GM19240 (cell line): ENCODE measurements around the gene TFPT.
A peak's percentile ranks its signal among the peaks of the same experiment; 100 is the strongest.

Experiments
- DNase-seq: peaks from one replicate; pipeline ENCODE4 v3.0.0; 2011; ENCODE audit warnings: low spot score; ENCODE audit not compliant: insufficient read length

Gene TFPT, protein sequence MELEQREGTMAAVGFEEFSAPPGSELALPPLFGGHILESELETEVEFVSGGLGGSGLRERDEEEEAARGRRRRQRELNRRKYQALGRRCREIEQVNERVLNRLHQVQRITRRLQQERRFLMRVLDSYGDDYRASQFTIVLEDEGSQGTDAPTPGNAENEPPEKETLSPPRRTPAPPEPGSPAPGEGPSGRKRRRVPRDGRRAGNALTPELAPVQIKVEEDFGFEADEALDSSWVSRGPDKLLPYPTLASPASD

DNA sequence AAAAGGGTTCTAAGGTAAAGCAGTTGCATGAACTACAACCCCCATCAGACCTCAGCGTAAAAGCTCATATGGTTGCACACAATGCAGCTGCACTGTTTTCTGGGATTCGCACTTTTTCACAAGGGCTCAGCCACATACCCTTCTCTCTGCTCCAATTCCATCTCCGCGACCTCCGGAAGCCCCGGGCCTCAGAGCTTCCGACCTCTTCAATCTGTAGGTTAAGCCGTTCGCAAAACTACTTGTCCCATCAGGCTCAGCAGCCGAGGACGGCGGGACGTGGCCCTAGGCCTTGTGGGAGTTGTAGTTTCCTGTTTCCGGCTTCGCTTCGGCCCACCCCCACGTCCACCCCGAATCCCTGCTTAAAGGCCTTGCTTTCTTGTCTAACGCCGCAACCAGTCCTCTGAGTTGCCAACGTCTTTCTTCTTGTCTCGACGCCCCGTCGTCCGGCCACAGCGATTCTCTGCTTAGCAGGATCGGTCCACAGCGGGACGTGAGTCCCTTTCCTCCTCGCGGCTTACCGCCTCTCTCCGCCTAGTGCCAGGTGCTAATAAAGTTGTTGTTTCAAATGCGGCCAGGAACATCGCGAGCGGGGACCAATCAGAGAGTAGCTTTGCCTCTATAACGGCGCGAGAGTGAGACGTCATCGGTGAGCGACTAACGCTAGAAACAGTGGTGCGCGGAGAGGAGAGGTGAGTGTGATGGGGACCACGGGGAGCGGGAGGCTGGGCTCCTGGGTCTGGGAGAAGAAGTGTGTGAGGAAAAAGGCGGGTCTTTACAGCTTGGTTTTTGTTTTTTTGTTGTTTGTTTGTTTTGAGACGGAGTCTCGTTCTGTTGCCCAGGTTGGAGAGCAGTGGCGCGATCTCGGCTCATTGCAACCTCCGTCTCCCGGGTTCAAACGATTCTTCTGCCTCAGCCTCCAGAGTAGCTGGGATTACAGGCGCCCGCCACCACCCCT, at the start of gene TFPT, which contains the start of gene PRPF31:
TFPT (minus strand) TSS at position 549 of the 955 bp plus-strand sequence; CDS start at position 161, 388 bp downstream.
PRPF31 (plus strand) TSS at position 646 of the 955 bp plus-strand sequence. CDS start 2,525 bp downstream, outside the sequence.
- peak; percentile 99 for DNase-seq

DNA sequence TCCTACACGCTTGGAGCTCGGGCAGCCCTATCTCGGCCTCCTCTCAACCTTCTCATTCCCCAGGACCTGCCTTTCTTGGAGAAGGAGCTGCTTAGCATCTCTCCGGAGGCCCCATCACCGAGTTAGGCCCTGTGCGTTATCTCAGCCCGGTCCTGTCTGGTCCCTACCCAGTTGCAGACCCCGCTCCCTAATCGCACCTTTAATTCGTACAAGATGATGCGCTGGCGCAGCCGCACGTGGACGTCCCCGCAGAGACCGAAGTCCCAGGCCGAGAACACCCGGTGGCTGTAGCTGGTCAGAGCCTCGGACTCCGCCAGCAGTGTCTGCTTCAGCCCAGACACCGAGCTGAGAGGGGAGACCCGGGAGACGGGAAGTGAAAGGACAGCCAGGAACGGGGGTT, 49.8 kb upstream of the TFPT start:
- DNase-seq: no peak

DNA sequence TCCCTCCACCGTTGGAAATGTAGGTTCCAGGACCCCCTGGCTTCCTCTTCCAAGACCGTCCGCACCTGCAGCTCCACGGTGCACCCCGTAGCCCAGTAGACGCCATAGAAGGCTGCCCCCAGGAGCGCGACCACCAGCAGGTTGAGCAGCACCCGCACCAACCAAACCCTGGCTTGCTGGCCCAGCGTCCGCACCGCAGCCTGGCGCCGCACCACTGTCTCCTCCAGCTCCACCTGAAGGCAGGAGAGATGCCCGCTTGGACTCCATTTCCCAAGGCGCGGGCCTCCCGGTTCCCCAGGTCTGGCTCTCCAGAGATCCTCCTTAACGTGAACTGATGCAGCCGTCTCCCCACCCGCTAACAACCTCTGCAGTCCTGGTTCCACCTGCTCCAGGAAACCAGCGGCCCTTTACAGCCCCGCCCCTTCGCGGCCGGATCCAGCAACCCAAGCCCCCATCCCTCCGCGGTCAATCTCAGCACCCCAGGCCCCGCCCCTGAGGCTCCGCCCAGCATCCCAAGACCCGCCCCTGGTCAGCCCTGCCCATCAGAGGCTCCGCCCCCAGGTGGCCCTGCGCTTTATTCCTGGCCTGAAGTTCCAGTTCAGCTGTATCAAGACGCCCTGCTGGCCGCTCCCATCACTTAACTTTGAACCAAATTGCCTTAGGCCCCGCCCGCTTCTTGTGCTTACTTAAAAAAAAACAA, 49.1 kb upstream of the TFPT start:
- no peak for DNase-seq

DNA sequence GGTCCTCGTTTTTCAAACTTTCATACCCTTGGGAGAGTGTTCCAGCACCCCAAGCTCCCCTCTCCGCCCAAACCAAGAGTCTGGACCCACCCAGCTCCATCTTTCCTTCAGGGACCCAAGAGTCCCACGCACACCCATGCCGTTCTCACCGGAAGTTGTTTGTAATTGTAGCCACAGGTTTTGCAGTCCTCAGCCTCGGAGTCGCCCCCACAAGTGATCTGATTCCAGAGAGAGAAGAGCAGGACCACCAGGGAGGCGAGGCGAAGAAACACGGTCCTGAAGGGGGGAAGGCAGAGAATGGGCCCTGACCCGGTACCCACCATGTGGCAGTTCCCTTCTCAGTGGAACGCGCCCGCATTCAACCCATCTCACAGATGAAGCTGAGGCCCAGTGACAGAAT, 47.4 kb upstream of the TFPT start:
- DNase-seq: no peak

DNA sequence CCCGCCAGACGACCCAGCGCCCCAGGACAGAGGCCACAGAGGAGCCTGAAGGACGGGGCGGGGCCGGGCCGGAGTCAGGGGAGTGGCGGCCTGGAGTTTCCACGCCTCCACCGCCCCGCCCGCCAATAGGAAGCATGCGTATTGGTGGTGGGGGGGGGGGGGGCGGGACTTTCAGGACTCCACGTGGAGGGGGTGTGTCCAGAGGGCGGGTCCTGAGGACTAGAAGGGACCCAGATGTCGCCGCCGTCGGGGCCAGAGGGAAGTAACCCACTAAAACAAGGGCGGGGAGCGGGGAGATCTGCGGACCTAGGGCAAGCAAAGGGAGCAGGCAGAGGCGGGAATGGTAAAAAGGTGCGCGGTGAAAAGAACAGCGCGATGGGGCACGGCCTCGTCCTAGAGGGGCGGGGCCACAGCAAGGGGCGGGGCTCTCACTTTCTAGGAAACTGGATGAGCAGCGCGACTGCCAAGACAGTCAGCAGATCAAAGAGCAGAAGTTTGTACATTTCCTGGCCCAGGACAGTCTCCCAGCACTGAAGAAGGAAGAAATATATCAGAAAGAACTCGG, 46.9 kb upstream of the TFPT start:
- DNase-seq: peak; percentile 55

DNA sequence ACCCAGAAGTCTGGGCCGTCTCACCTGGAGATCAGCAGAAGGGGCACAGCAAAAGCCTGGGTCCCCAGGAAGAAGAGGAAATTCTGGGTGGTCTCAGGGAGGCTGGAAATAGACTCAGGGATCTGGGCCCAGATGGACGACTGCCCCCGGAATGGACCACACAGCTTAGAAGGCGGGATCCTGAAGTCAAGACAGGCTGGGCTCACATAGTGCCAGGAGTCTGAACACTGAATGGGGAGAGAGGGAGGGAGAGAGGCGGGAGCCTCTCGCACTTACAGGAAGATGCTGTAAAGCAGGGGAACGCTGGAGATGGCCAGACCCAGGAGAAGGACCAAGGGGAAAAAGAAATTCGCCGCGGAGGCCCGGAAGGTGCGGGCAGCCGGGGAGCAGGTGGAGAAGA, 45.4 kb upstream of the TFPT start:
- DNase-seq: no peak

DNA sequence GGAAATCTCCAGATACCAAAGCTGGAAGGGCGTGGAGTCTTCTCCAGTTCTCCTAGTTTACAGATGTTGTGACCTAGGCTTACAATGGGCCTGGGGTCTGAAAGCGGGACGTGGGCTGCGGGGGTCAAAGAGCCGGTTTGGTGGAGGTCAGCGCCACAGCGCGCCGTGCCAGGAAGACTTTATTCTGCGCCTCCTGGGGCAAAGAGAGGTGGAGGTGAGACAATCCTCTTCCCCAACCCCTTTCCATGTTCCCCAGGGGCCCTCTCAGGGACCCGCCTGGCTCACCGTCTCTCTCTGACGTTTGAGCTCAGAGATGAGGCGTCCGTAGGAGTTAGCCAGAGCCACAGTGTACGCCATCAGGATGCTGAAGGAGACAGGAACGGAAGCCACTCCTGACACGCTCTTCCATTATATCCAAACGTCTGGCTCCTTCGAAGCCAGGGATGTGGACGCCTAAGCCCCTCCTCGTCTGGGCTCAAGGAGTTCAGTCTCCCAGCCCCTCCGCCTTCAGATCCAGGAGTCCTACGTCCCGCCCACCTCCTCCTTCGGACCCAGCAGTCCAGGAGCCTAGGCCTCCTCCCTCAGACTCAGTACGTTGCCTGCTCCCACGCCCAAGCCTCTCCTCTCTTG, 44.8 kb upstream of the TFPT start:
- no peak for DNase-seq

DNA sequence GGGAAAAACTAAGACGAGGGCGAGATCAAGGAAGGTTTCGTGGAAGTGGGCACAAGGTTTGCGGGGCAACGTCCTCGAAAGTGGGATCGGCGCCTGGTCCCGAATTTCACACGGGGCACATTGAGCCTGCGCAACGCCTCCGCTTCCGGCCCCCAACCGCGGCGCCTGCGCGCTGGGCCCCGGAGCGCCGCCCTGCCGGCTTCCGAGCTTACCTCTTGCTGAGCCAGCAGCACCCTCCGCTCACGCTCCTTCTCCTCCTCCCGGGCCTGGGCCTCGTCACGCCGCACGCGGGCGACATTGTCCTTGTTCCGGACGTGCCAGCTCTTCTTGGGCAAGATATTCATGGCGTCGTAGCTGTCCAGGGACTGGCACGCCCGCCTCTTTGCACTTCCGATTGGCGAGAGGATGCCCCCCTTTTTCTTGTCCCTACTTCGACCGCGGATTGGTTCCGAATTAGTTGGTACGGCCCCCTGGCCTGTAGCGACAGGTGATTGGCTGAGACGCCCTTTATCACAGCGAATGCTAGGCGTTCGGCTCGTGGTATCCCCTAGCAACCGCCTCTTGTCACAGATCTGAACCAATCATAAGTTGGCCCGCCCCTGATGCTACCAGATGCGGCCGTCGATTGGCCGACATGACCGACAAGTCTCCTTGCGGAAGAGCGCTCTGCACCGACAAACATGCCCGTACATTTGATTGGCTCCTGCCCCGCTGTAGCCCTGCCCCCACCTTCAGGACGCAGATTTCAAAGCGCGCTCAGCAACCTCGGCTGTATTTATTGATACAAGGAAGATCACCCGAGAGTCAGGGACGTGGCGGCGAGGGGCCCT, 44.1 kb upstream of the TFPT start, which contains the start of gene LENG1:
LENG1 (minus strand) TSS at position 370 of the 830 bp plus-strand sequence; CDS start at position 344, 26 bp downstream.
- peak; percentile 99 for DNase-seq

DNA sequence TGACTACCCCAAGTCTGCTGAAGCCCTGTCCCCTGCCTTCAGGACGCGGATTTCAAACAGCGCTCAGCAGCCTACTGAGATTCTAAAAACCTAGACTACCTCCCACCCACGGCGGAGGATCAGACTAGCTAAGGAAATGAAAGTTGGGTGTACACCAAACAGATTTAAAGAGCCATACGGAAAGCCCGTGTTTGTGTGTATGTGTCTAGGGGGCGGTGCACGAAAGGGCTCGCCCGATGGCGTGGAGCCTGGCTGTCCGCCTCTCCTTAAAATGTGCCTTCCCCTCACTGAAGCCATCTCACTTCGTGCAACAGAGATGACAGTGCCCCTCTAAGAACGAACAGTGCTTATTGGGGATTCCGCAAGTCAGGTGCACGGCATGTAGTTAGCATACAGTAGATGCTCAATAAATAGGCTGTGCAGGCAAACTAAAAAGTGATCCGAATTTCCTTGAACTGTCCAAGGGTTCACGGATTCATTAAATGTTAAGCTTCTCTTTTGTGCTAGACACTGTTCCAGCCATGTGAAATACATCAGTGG, 43.4 kb upstream of the TFPT start:
- DNase-seq: peak; percentile 36

DNA sequence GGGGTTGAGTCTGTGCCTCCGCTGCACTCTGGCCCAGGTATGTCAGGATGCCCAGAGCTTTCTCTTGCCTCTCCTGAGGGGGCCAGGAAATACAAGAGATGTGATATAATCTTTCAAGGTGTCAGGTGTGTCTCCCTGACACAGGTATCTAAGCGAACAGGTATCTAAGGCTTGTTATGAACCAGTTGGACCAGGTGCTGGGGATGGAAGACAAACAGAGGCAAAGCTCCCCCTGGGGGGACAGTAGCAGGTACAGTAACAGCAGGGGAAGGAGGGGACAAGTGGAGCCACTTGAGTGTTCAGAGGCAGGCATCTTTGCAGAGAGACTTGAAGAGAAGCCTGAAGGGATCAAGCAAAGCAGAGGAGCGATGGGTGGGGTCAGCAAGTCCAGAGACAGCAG, 41.5 kb upstream of the TFPT start:
- DNase-seq: no peak

DNA sequence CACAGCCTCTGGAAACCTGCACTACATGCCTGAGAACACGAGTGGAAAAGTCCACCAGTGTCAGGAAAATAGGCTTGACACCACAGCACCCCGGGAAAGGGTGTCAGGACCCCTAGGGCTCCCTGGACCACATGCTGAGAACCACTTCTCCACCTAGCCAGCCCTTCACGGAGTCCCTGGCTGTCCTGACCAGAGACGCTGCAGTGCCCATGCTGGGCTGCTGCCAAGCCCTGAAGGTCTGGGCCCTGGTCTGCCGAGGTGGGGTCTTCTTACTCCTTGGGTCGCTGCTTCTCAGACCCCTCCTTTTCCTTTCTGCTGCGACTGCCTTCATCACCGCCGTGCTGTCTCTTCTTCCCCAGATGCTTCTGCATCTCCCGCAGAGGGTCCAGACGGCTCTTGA, 41.0 kb upstream of the TFPT start:
- DNase-seq: no peak

DNA sequence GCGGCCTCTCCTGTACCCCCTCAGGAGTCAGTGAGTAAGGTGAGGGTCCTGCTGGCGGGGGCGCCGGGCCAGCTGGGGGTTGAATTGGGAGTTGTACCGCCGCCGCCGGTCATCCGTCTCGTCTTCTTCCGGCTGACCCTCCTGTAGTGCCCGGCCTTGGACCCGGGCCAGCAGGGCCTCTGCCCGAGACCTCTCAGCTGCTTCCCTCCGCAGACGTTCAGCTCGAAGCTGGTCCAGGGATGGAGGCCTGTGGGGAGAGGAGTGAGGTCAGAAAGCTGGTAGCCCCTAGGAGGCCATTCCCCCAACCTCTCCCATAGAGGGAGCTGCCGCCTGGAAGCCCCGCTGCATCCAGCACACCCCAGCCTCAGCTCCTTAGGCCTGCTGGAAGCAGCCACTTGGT, 40.2 kb upstream of the TFPT start:
- DNase-seq: no peak

DNA sequence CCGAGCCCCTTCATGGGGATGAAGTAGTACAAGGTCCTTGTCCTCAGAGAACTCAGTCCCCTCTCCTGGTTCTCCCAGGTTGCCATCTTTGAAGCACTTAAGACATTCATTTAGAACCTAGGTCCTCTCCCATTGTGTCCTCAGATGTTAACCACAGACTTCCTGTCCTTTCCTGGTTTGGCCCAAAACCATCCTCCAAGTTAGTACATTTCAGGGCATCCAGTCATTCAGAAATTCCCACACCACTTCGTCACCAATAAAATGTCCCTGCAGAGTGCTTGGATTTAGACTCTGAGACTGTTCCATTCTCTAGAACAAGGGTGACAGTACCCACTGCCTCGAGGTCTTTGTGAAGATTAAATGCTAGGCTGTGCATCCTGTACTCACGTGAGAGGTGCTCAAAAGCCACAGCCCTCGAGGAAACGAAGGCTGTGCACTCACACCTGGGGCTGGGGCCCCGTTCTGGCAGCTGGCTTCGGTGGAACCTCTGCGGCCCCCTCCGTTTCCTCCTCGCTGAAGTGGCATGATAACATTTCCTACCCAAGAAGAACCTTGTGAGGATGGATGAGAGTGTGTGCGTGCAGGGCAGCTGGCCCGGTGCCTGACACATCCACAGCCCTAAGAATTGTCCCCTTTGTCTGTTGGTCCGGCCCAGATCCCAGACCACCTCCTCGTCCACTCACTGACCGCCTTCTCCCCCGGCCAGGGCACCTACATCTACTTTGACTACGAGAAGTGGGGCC, 39.3 kb upstream of the TFPT start:
- DNase-seq: no peak

DNA sequence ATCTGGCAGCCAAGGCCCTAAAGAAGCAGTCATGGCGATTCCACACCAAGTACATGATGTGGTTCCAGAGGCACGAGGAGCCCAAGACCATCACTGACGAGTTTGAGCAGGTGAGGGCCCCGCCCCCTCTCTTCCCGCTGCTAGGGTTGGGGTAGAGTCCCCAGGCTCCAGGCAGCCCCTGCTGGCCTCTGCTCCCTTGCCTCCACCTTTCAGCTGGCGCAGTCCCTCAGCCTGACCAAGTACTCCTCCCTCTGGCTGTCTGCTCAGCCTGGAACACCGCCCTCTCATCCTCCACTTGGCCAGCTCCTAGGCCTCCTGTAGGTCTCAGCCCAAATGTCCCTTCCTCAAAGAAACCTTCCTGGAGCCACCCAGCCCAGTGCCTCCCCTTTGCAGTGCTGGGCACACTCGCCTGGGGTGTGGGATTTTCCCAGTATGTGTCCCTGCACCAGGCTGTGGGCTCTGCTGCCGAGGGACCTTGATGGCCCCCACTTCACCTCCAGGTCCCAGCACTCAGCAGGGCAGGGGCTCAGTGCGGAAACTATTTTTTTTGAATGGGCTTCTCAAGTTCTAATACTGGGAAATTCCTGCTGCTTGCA, 38.4 kb upstream of the TFPT start:
- no peak for DNase-seq

DNA sequence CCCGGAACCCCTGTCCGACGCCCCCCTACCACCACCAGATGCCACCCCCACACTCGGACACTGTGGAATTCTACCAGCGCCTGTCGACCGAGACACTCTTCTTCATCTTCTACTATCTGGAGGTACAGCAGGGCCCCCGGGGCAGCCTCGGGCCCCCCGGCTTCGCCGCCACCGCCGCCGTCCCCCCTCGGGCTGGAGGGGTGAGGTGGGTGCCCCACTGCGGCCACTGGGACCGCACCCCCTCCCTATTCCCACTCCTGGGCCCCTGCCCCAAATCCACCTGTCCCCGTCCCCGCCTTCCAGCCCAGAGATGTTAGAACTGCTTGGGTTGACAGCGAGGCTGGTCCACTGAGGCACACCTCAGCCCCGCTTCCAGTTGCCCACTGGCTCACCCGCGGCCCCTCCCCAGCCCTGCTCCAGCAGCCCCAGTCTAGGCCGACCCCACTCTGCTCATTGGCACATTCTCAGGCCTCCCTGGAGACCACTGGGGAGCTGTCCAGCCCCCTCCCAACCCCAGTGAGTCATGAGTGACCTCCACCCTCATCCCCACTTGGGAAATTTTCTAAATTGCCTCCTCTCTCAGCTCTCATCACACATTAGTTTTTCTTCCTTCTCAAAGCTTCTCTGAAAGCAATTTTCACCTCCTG, 37.5 kb upstream of the TFPT start:
- DNase-seq: no peak

DNA sequence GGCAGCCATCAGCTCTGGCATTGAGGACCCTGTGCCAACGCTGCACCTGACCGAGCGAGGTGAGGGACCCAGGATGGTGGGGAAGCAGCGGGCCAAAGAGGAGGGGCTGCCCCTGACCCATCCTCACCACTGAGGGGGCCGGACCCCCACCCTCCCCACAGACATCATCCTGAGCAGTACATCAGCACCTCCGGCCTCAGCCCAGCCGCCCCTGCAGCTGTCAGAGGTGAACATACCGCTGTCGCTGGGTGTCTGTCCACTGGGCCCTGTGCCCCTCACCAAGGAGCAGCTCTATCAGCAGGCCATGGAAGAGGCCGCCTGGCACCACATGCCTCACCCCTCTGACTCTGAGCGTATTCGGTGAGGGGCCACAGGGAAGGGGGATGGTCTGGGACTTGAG, 36.8 kb upstream of the TFPT start:
- no peak for DNase-seq

DNA sequence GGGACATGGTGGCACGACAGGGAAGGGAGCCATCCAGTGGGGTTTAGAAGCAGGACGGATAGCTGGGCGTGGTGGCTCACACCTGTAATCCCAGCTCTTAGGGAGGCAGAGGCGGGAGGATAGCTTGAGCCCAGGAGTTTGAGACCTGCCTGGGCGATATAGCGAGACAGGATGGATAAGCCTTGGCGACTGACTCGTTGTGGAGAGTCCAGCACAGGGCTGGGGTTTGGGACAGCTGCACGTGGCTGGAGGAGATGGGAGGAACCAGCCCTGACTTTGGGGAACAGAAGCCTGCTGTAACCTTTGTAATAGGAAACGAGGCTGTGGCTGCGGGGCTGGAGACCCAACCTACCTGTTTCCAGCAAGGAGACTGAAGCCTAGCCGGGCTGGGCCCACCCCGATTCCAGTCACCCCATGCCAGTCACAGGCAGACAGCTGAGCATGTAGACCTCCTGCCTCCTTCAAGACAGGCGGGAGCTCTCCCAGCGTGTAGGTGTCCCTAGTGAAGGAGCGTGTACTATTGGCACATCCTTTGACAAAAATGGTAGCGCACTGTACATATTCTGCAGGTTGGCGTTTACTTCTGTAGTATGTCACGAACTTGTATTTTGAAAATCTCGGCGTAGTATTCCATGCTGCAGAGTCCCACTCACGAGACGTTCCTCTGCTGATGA, 36.0 kb upstream of the TFPT start:
- no peak for DNase-seq
